Esophagus muscularis mucosa (tissue), 4 donors: ENCODE results near the gene STRBP. TPM values are rescaled to one million over a fixed set of nuclear protein-coding genes. Genes with fewer than 3 reads are reported as not detected.

ENCODE experiments used
- DNase-seq: peaks from one replicate; pipeline ENCODE4 v3.0.0-alpha.2; 2017; ENCODE audit errors: extremely low spot score
- H3K27ac ChIP-seq, 4 donors: fragments of 200-600 bp; sonication (generic); replicated peaks in 1 of 4; 1 replicate in 3 of 4; 2 replicates in 1 of 4; pipeline ENCODE4 v1.5.1; 2016 to 2019; ENCODE audit warnings: mild to moderate bottlenecking in 1 of 4
- H3K27me3 ChIP-seq, 4 donors: fragments of 200-600 bp; sonication (generic); one replicate each; pipeline versions ENCODE4 v1.5.1 to v1.6.0; 2016 to 2019
- H3K36me3 ChIP-seq, 4 donors: fragments of 200-600 bp; sonication (generic); one replicate each; pipeline ENCODE4 v1.5.1; 2016 to 2019
- H3K4me1 ChIP-seq, 4 donors: fragments of 200-600 bp; sonication (generic); one replicate each; pipeline ENCODE4 v1.5.1; 2016 to 2019
- H3K4me3 ChIP-seq, 4 donors: fragments of 200-600 bp; sonication (generic); 1 replicate in 2 of 4; 2 replicates in 2 of 4; pipeline ENCODE4 v1.5.1; 2016 to 2019; ENCODE audit warnings: mild to moderate bottlenecking in 4 of 4, moderate library complexity in 1 of 4
- H3K9me3 ChIP-seq, 4 donors: fragments of 200-600 bp; sonication (generic); 1 replicate in 3 of 4; 2 replicates in 1 of 4; pipeline ENCODE4 v1.5.1; 2016 to 2019
- EP300 ChIP-seq: sonication (generic); formaldehyde crosslinking; IDR thresholded peaks from one replicate; pipeline ENCODE4 v1.6.1; 2017; ENCODE audit warnings: antibody characterized with exemption
- POLR2A ChIP-seq: fragments of 450-650 bp; IDR thresholded peaks from one replicate; pipeline ENCODE4 v1.6.1; 2017; ENCODE audit warnings: antibody characterized with exemption, moderate library complexity, mild to moderate bottlenecking, low read depth
- POLR2AphosphoS5 ChIP-seq, 2 donors: sonication (generic); formaldehyde crosslinking; IDR thresholded peaks; one replicate each; pipeline ENCODE4 v1.6.1; 2017; ENCODE audit warnings: antibody characterized with exemption in 2 of 2
- WGBS: methylation state at CpG from one replicate; pipeline ENCODE4 v1.1.5; 2018; 5-methylcytosine and 5-hydroxymethylcytosine counted together
- intact Hi-C: fragments of 100-400 bp; cut with DNase I; formaldehyde crosslinking; loops from one replicate; pipeline ENCODE4 v1.15.1; 2023
- total RNA-seq, 4 donors: library from RNA; depleted of rRNA; stranded (reverse); fragments of >200 nt; gene quantifications; one replicate each; pipeline versions ENCODE4 v1.1.0 to v1.2.1, GENCODE V29; 2016
- TF ChIP-seq, protein P1 (sequence below), 3 experiments: fragments of 200-600 bp in 2 of 3; fragments of 450-650 bp in 1 of 3; sonication (generic) in 2 of 3; IDR thresholded peaks; one replicate each; pipeline ENCODE4 v1.5.1; 2017 to 2019; ENCODE audit warnings: antibody characterized with exemption in 3 of 3, mild to moderate bottlenecking in 2 of 3, moderate library complexity in 1 of 3

STRBP gene
- total RNA-seq, 4 donors from 2014 or later, result 11.2 to 20.6 (median 14.5) TPM

GRCh38 chr9:123239726-123240125 is 28.7 kb downstream of the STRBP start:
- 96% methylated on average over 1 of the region's 1 CpG for WGBS
- no peak for DNase-seq
- TF ChIP-seq, protein P1, sequence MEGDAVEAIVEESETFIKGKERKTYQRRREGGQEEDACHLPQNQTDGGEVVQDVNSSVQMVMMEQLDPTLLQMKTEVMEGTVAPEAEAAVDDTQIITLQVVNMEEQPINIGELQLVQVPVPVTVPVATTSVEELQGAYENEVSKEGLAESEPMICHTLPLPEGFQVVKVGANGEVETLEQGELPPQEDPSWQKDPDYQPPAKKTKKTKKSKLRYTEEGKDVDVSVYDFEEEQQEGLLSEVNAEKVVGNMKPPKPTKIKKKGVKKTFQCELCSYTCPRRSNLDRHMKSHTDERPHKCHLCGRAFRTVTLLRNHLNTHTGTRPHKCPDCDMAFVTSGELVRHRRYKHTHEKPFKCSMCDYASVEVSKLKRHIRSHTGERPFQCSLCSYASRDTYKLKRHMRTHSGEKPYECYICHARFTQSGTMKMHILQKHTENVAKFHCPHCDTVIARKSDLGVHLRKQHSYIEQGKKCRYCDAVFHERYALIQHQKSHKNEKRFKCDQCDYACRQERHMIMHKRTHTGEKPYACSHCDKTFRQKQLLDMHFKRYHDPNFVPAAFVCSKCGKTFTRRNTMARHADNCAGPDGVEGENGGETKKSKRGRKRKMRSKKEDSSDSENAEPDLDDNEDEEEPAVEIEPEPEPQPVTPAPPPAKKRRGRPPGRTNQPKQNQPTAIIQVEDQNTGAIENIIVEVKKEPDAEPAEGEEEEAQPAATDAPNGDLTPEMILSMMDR (IDR thresholded peaks at IDR 0.05), result no peak
- TF ChIP-seq POLR2AphosphoS5 (IDR thresholded peaks at IDR 0.05), result no peak
- TF ChIP-seq POLR2A, result no peak
- no peak for TF ChIP-seq EP300
- H3K27me3 ChIP-seq, result no peaks in the 10 kb centered on the region
- H3K4me3 ChIP-seq, result no peak overlapping the region
- H3K9me3 ChIP-seq, result no peaks in the 10 kb centered on the region
- H3K4me1 ChIP-seq, result no peaks in the 10 kb centered on the region
- H3K36me3 ChIP-seq, result no peaks in the 10 kb centered on the region
- intact Hi-C loops, result no loop called here
- H3K27ac ChIP-seq, result no peak overlapping the region

DNA sequence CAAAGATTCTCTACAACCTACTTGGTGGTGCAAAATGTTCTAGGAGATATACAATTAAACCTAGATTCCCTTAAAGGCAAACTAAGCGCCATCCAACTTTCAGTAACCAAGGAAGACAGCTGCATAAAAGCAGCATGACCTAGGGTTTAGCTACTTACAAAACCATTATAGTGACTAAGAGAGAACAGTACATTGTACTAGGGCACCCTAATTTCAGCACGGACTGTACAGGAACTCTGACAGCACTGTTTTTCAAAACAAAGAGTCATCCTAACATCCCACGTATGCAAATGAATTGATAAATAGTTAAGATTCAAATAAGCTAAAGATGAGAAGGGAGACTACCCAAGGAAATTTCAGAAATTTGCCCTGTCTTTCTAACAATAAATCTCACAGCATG is 30.0 kb downstream of the STRBP start:
- Histone ChIP-seq H3K9me3 (no peaks in the 10 kb centered on the region), H3K27ac (no peak overlapping the region), H3K4me1 (no peaks in the 10 kb centered on the region), H3K36me3 (no peaks in the 10 kb centered on the region), H3K4me3 (no peak overlapping the region), H3K27me3 (no peaks in the 10 kb centered on the region)
- intact Hi-C loops, result no loop called here
- no peak for DNase-seq
- WGBS, result 79% methylated on average over 3 of the region's 3 CpGs
- TF ChIP-seq, protein P1 (IDR thresholded peaks at IDR 0.05), result no peak
- TF ChIP-seq POLR2A (no peak), POLR2AphosphoS5 (IDR thresholded peaks at IDR 0.05) (no peak), EP300 (no peak)

GRCh38 chr9:123237220-123237619 is 31.2 kb downstream of the STRBP start:
- no peaks in the 10 kb centered on the region for H3K27me3 ChIP-seq
- intact Hi-C loops, result no loop called here
- DNase-seq, result no peak
- no peak overlapping the region for H3K4me3 ChIP-seq
- H3K36me3 ChIP-seq, result no peaks in the 10 kb centered on the region
- H3K9me3 ChIP-seq, result no peaks in the 10 kb centered on the region
- no peak overlapping the region for H3K27ac ChIP-seq
- 85% methylated on average over 2 of the region's 2 CpGs for WGBS
- TF ChIP-seq, protein P1 (IDR thresholded peaks at IDR 0.05), result no peak
- H3K4me1 ChIP-seq, result no peaks in the 10 kb centered on the region

DNA sequence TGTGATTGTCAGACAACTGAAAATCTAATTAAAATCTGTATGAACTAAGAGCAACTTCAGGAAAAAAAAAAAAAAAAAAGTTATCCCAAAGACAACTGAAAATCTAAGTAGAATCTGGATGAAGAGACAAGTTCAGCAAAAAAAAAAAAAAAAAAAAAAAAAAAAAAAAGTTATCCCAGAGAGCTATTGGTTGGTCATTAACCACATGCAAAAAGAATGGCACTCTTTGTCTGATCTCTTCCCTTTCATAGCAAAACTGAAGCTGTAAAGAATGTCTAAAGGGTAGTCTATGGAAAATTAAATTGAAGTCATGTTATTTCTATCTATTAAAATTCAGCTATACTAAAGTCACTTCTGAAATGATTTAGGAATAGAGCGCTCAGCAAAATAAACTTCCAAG is 32.9 kb downstream of the STRBP start:
- Histone ChIP-seq H3K36me3 (no peaks in the 10 kb centered on the region), H3K9me3 (no peaks in the 10 kb centered on the region), H3K27me3 (no peaks in the 10 kb centered on the region), H3K27ac (no peak overlapping the region), H3K4me3 (no peak overlapping the region), H3K4me1 (no peaks in the 10 kb centered on the region)
- 97% methylated on average over 1 of the region's 1 CpG for WGBS
- no peak for TF ChIP-seq EP300
- TF ChIP-seq POLR2AphosphoS5 (IDR thresholded peaks at IDR 0.05), result no peak
- TF ChIP-seq, protein P1 (IDR thresholded peaks at IDR 0.05), result no peak
- no peak for TF ChIP-seq POLR2A
- DNase-seq, result no peak
- intact Hi-C loops, result no loop called here

GRCh38 chr9:123234853-123235252 is 33.5 kb downstream of the STRBP start:
- 95% methylated on average over 3 of the region's 3 CpGs for WGBS
- intact Hi-C loops, result no loop called here
- H3K4me3 ChIP-seq, result no peak overlapping the region
- DNase-seq, result no peak
- H3K36me3 ChIP-seq, result no peaks in the 10 kb centered on the region
- H3K4me1 ChIP-seq, result no peaks in the 10 kb centered on the region
- TF ChIP-seq POLR2A (no peak), POLR2AphosphoS5 (IDR thresholded peaks at IDR 0.05) (no peak), EP300 (no peak)
- no peak overlapping the region for H3K27ac ChIP-seq
- no peaks in the 10 kb centered on the region for H3K27me3 ChIP-seq
- no peaks in the 10 kb centered on the region for H3K9me3 ChIP-seq
